Activated gamma-delta T cell treated with anti-CD3 and anti-CD28 coated beads, Interleukin-2, amount 50 U/mL, for 16 hours (primary cell): ENCODE data around the gene PPP2R2C.

Source experiments
- DNase-seq: peaks from one replicate; pipeline ENCODE4 v3.0.0-alpha.2; 2020; ENCODE audit warnings: low read depth

The PPP2R2C gene

DNA sequence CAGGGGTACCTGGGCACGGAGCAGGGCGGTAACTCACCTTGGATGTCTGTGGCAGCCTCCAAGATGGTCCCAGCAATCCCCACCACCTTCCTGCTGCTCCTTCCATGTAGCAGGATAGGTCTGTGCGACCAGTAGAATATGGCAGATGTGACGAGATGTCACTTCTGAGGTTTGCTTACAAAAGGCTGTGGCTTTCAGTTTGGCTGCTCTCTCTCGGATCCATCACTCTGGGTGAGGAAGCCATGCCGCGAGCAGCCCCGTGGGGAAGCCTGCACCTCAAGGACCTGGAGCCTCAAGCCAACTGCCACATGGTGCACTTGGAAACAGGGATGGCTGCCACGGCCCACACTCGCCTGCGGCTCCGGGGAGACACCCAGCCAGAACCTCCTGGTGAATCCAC is 165.2 kb downstream of the PPP2R2C start:
- no peak for DNase-seq

- no peak for DNase-seq
Observed at GRCh38 chr4:6306299-6306698, 166.1 kb downstream of the PPP2R2C start.

DNA sequence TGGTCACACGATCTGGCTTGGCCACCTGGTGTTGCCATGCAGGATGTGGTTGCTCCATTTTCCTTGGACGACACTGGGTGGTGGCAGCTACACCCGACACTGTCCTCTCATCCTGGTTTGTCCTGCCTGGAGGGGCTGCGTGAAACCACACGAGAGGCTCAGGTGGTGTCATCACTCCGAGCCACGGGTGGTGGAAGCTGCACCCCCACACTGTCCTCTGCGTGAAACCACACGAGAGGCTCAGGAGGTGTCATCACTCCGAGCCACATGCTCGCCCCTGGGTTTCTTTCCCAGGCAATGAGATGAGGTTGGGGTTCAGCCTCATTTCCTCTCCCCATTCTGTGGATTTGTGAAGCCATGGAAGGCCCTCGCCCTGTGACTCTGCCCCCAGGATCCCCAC is 168.5 kb downstream of the PPP2R2C start:
- DNase-seq = no peak

- no peak for DNase-seq
Observed at GRCh38 chr4:6302869-6303268, 169.5 kb downstream of the PPP2R2C start.

GRCh38 chr4:6301732-6302442 is 170.5 kb downstream of the PPP2R2C start:
- DNase-seq = no peak

GRCh38 chr4:6301051-6301731 is 171.2 kb downstream of the PPP2R2C start:
- no peak for DNase-seq

- DNase-seq = no peak
Observed at GRCh38 chr4:6300359-6300758, 172.1 kb downstream of the PPP2R2C start.

DNA sequence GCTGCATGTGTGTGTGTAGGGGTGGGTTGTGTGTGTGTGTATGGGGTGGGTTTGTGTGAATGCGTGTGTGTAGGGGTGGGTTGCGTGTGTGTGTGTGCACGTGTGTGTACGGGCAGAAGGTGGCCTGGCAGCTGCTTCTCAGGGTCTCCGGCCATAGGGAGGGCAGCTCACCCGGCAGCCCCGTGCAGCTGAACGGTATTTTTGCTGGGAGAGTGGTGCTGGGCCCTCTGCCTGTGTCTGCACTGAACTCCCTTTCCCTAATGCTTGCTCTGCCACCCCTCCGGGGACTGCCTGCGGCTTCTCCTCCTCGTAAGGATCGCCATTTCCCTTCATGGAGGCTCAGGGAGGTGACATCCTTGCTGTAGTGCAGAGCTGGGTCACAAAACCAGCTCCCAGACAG is 172.5 kb downstream of the PPP2R2C start:
- no peak for DNase-seq

DNA sequence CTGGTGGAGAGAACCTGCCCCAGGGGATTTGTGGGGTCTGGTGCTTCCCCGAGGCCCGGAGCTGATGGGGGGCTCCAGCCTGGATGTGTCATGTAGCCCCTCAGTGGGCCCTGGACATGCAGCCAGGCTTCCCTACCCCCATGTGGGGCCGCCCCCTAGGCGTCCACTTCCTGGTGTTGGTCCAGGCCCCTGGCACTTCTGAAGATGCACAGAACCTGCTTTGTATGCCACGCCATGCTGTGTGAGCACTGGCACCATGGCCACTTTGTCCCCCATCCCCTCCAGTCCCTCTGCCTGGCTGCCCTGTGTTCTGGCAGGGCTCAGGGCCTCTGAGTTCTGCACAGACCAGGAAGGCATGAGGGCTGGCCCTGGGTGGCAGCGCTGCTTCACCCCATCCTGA is 173.6 kb downstream of the PPP2R2C start:
- no peak for DNase-seq

DNA sequence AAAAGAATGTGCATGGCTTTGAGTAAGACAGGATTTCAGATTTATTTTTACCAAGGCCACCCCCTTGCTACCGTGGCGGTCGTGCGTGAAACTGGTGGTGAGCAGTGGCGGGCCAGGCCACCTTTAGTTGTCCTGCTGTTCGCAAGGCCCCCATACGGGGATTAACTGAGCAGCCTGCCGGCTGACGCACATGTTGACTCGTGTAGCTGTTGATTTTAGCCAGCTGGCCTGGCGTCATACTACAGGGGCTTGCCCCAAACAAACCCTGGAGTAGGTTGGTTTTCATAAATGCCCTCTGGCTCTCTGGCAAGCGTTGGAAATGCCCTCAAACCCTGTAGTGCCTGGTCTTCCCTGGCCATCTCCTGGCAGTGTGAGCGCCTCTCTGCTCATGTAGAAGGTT is 174.4 kb downstream of the PPP2R2C start:
- no peak for DNase-seq

DNA sequence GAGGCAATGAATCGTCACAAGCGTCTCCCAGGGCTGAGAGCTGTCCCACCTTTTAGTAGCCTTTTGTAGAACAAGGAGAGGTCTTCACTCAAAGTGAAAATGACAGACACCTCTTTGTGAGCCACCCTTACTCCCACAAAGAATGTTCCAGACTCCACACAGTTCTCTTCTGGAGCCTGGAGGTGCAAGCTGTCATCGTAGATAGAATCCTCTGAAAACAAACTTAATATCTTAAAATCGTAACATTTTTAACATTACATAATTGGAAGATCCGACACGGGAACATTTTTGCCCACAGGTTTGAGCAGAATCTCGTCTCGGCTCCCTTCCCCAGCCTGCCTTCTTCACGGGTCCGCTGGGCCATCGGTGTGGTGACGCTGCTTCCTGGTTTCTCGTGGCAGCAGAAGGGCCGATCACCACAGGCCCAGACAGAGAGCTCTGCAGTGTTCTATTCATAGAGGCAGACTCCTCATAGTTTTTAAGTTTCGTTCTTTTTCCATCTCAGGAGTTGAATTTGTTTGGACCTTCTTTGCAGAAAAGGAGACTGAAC is 175.1 kb downstream of the PPP2R2C start:
- DNase-seq = no peak

- no peak for DNase-seq
Observed at GRCh38 chr4:6296026-6296425, 176.4 kb downstream of the PPP2R2C start.

GRCh38 chr4:6295495-6295894 is 176.9 kb downstream of the PPP2R2C start:
- DNase-seq = no peak

DNA sequence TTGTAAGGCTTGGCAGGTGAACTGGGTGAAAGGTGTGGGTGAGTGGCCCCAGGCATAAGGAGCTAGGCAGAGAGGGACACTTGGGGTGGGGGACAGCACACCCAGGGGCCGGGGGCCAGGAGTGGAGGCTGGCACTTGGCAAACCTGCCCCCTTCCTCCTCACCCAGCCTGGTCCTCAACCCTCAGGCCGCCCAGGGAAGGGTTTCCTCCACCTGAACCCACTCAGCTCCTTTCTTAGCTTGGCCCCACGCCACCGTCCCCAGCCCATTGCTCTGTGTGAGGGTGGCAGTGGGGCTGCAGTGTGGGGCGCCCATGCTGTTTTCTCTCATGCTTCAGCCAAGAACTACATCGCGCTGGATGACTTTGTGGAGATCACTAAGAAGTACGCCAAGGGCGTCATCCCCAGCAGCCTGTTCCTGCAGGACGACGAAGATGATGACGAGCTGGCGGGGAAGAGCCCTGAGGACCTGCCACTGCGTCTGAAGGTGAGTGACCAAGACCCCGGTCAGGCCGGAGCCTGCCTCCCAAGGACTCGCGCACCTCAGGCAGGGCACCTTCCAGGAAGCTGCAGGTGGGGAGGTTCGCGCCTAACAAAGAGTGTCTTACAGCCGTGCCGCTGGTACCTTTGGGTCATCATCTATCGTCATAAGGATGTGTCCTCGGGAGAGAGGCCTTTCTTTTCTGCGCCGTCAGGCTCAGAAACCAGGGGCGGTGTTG is 177.6 kb downstream of the PPP2R2C start:
- DNase-seq = no peak

DNA sequence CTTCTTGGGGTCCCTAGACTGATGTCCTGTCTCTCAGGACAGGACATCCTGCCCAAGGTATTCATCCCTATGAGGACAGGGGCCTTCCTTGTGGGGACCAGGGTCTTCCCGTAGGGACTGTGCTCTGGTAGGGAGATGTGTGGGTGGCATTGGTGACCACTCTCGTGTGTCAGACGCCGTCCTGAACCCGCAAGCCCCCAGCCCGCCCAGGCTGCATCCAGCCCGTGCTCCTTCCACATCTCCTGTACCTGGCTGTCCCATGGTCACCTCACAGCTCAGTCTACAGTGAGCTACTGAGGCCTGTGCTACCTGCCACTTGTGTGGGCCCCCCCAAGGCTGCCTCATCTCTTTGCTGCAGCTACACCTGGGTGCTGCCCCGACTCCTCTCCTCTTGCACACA is 178.8 kb downstream of the PPP2R2C start:
- DNase-seq = no peak

GRCh38 chr4:6293097-6293445 is 179.3 kb downstream of the PPP2R2C start:
- DNase-seq = no peak

- no peak for DNase-seq
Observed at GRCh38 chr4:6292376-6293096, 179.9 kb downstream of the PPP2R2C start.

GRCh38 chr4:6291784-6292297 is 180.6 kb downstream of the PPP2R2C start:
- DNase-seq = no peak

DNA sequence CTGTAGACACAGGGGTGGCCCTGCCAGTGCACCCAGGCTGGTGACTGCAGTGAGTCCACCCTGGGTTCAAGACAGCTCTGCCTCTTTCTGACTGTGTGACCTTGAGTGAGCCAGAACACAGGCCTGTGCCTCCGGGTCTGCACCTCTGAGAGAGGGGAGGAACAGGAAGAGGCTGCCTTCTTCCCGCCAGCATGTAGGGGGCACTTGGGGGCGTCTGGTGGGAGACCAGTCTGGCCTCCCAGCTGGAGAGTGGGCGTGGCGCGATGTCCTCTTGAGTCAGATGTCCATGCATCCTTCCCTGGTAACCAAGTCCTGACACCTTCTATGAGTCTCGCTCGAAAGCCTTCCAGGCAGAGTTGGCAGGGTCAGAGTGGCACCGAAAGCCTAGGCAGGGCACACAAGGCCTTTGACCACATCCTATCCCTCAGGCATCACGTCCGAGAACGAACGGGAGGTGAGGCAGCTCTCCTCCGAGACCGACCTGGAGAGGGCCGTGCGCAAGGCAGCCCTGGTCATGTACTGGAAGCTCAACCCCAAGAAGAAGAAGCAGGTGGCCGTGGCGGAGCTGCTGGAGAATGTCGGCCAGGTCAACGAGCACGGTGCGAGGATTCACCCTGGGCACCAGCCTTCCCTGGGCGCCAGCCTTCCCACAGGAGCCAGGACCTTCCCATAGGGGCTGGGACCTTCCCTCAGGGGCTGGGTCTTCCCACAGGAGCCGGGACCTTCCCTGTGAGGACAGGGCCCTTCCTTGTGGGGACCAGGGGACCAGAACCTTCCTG is 181.5 kb downstream of the PPP2R2C start:
- no peak for DNase-seq

GRCh38 chr4:6290256-6290655 is 182.2 kb downstream of the PPP2R2C start:
- DNase-seq = no peak

DNA sequence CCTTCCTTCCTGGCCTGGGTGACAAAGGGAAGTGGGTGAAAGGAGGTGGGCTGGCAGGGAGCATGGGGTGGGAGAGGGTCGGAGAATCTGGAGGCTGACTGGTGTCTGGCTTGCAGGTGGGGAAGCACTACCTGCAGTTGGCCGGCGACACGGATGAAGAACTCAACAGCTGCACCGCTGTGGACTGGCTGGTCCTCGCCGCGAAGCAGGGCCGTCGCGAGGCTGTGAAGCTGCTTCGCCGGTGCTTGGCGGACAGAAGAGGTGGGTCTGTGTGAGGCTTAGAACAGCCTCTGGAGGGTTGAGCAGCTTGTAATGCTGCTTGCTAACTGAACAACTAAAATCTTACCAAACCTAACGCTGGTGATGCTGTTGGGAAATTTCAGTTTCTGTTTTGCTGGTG is 183.5 kb downstream of the PPP2R2C start:
- no peak for DNase-seq
